NK-92 treated with Interleukin-12 subunit alpha and Interleukin-12 subunit beta, amount 100 ng/mL, for 24 hours (cell line): Measurements from ENCODE around the gene MAGI2.

ENCODE experiments used
- DNase-seq: peaks from one replicate; lab custom pipeline; 2025; lab: John Stamatoyannopoulos, UW

MAGI2 gene

GRCh38 chr7:79453558-79454360 is at the start of gene MAGI2:
Gene MAGI2 (minus strand): TSS chr7:79453667. CDS start chr7:79453320, 347 bp downstream.
- no peak for DNase-seq

GRCh38 chr7:79502151-79502550 is 48.7 kb upstream of the MAGI2 start:
- no peak for DNase-seq

- no peak for DNase-seq
These were observed 47.3 kb upstream of the MAGI2 start for GRCh38 chr7:79500759-79501158.

GRCh38 chr7:79497728-79498127 is 44.3 kb upstream of the MAGI2 start:
- DNase-seq = no peak

- no peak for DNase-seq
These were observed 42.2 kb upstream of the MAGI2 start for GRCh38 chr7:79495544-79496272.

GRCh38 chr7:79494046-79494445 is 40.6 kb upstream of the MAGI2 start:
- DNase-seq = no peak

GRCh38 chr7:79489371-79489770 is 35.9 kb upstream of the MAGI2 start:
- no peak for DNase-seq

- no peak for DNase-seq
These were observed 24.9 kb upstream of the MAGI2 start for GRCh38 chr7:79478386-79478785.

- no peak for DNase-seq
These were observed 22.0 kb upstream of the MAGI2 start for GRCh38 chr7:79475455-79475854.

GRCh38 chr7:79471699-79472098 is 18.2 kb upstream of the MAGI2 start:
- DNase-seq = no peak

- no peak for DNase-seq
These were observed 17.8 kb upstream of the MAGI2 start for GRCh38 chr7:79471283-79471682.

GRCh38 chr7:79465551-79465950 is 12.1 kb upstream of the MAGI2 start:
- no peak for DNase-seq

- no peak for DNase-seq
These were observed 10.6 kb upstream of the MAGI2 start for GRCh38 chr7:79464051-79464450.

GRCh38 chr7:79462390-79462789 is 8.9 kb upstream of the MAGI2 start:
- no peak for DNase-seq

- DNase-seq = no peak
These were observed 8.2 kb upstream of the MAGI2 start for GRCh38 chr7:79461660-79462059.

GRCh38 chr7:79459381-79459780 is 5.9 kb upstream of the MAGI2 start:
- DNase-seq = no peak

- DNase-seq = no peak
These were observed 5.3 kb upstream of the MAGI2 start for GRCh38 chr7:79458796-79459195.

- no peak for DNase-seq
These were observed 1.8 kb upstream of the MAGI2 start for GRCh38 chr7:79455173-79455790.

- no peak for DNase-seq
These were observed 994 bp upstream of the MAGI2 start for GRCh38 chr7:79454361-79454960.

GRCh38 chr7:79453266-79453557 is 255 bp downstream of the MAGI2 start:
- DNase-seq = no peak

GRCh38 chr7:79452495-79453265 is 787 bp downstream of the MAGI2 start:
- DNase-seq = no peak

- DNase-seq = no peak
These were observed 1.4 kb downstream of the MAGI2 start for GRCh38 chr7:79452032-79452494.
